ENCODE data around the gene QSOX1. TPM values are rescaled to one million over a fixed set of nuclear protein-coding genes. Genes with fewer than 3 reads are reported as not detected.

QSOX1 gene
- total and polyA plus RNA-seq, 9 of the 15 experiments (the other 6 are each of a cell fraction or from before 2014, with no cell fraction given): 4.0 to 53.1 (median 15.0) TPM

DNA sequence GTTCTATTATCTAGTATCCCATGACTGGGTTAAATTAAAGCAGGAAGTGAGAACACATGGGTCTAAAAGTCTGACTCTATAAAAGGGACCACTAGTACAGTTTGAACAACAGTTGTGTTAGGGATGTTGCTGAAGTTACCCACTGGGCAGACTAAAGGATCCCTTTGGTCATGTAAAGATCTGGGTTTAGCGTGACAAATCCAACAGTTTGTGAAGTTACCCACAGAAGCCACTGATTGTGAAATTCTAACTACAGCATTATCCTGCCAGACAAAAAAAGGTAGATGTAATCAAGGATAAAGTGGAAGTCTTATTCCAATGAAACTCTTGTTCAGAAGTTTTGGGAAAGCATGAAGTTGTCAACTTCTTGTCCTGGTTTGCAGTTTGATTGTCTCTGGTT, 5.7 kb downstream of the QSOX1 start:
- no peak overlapping the region for H3K4me3 ChIP-seq
- H4K20me1 ChIP-seq (replicated peaks; ENCODE audit: control insufficient read depth, insufficient read depth, low read length): peaks cover 14% of the 10 kb centered on the region; the same call in 1 of the 2 replicates
- H3K36me3 ChIP-seq (ENCODE audit: control insufficient read depth, insufficient read depth, low read length): no peaks in the 10 kb centered on the region
- FAIRE-seq (no peak), ATAC-seq (no peak), DNase-seq (ENCODE audit: extremely low read depth in 1 of 4, low spot score in 3 of 4) (no peak)
- POLR2A ChIA-PET: interaction anchor here (4.5 kb wide), 1 partner anchor 9 kb away, joined by 41 read pairs; no protein-coding TSS in a partner anchor
- CTCF ChIA-PET (ENCODE audit: low intra/inter-chr PET ratio): no interaction called here
- peaks cover 8% of the 10 kb centered on the region for H3K79me2 ChIP-seq (ENCODE audit: control insufficient read depth, insufficient read depth, low read length)
- TF ChIP-seq NR2C2 (CRISPR knock-in tag; IDR thresholded peaks at IDR 0.05): no peak
- TF ChIP-seq NR2C2 (tag; IDR thresholded peaks at IDR 0.05): no peak
- TF ChIP-seq GABPA (tag; conservative IDR thresholded peaks at IDR 0.05; ENCODE audit: low read depth): no peak
- TF ChIP-seq CREM (IDR thresholded peaks at IDR 0.05; ENCODE audit: low read depth): no peak
- H3K9me1 ChIP-seq (ENCODE audit: control insufficient read depth, insufficient read depth, low read length): no peaks in the 10 kb centered on the region
- no peaks in the 10 kb centered on the region for H3K9me3 ChIP-seq (replicated peaks; ENCODE audit: control insufficient read depth, insufficient read depth, low read depth, low read length)
- peaks cover 14 to 24% of the 10 kb centered on the region in 2 experiments; a peak in 4 of 5 replicates for H3K4me1 ChIP-seq (replicated peaks in 1 of 2; ENCODE audit: control insufficient read depth in 2 of 2, insufficient read depth in 2 of 2, low read length in 2 of 2)
- intact Hi-C loops (cut with micrococcal nuclease): no loop called here
- H2AFZ ChIP-seq (ENCODE audit: low read depth, low read length): no peak overlapping the region
- no TSS peak for BruUV-seq (replicated peaks)
- no peak overlapping the region for H3K27ac ChIP-seq (ENCODE audit: extremely low read depth, low read depth, low read length)
- H3K9ac ChIP-seq (ENCODE audit: insufficient read depth in 1 of 2, low read depth in 2 of 2, low read length in 2 of 2): no peak overlapping the region
- WGBS (ENCODE audit: insufficient coverage, low coverage, missing lambda C conversion rate): 95% methylated on average over 1 of the region's 1 CpG
- in situ Hi-C loops (cut with MboI): no loop called here
- no peaks in the 10 kb centered on the region for H3K27me3 ChIP-seq (ENCODE audit: control insufficient read depth in 2 of 2, insufficient read depth in 2 of 2, low read length in 2 of 2)
- H3K4me2 ChIP-seq (ENCODE audit: insufficient read depth, low read length): no peak overlapping the region

DNA sequence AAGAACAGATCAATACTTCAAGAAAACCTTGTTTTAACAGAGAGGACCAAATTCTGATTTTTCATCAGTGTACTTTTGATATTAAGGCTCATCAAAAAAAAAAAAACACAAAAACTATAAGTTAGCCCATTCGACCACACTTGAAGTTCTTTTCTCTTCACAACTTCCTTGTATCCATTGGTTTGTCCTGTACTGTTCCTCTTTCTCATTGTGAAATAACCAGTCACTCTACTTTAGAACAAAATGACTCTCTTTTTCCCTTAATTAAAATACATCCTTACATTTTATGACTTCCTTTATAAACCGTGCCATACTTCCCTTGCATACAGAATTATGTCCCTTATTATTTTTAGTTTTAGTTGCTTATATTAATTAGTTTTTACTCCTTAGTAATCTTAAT, 8.4 kb downstream of the QSOX1 start:
- 15% methylated on average over 2 of the region's 2 CpGs for WGBS (ENCODE audit: insufficient coverage, low coverage, missing lambda C conversion rate)
- TF ChIP-seq CHD2 (IDR thresholded peaks at IDR 0.05; ENCODE audit: low read depth, low read length) (no peak), NFATC3 (IDR thresholded peaks at IDR 0.05) (no peak), ZNF347 (CRISPR knock-in tag; IDR thresholded peaks at IDR 0.05; ENCODE audit: low read depth) (no peak)
- TF ChIP-seq, protein P1, sequence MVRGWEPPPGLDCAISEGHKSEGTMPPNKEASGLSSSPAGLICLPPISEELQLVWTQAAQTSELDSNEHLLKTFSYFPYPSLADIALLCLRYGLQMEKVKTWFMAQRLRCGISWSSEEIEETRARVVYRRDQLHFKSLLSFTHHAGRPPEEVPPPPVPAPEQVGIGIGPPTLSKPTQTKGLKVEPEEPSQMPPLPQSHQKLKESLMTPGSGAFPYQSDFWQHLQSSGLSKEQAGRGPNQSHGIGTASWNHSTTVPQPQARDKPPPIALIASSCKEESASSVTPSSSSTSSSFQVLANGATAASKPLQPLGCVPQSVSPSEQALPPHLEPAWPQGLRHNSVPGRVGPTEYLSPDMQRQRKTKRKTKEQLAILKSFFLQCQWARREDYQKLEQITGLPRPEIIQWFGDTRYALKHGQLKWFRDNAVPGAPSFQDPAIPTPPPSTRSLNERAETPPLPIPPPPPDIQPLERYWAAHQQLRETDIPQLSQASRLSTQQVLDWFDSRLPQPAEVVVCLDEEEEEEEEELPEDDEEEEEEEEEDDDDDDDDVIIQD (CRISPR knock-in tag; IDR thresholded peaks at IDR 0.05): no peak
- TF ChIP-seq, protein P2, sequence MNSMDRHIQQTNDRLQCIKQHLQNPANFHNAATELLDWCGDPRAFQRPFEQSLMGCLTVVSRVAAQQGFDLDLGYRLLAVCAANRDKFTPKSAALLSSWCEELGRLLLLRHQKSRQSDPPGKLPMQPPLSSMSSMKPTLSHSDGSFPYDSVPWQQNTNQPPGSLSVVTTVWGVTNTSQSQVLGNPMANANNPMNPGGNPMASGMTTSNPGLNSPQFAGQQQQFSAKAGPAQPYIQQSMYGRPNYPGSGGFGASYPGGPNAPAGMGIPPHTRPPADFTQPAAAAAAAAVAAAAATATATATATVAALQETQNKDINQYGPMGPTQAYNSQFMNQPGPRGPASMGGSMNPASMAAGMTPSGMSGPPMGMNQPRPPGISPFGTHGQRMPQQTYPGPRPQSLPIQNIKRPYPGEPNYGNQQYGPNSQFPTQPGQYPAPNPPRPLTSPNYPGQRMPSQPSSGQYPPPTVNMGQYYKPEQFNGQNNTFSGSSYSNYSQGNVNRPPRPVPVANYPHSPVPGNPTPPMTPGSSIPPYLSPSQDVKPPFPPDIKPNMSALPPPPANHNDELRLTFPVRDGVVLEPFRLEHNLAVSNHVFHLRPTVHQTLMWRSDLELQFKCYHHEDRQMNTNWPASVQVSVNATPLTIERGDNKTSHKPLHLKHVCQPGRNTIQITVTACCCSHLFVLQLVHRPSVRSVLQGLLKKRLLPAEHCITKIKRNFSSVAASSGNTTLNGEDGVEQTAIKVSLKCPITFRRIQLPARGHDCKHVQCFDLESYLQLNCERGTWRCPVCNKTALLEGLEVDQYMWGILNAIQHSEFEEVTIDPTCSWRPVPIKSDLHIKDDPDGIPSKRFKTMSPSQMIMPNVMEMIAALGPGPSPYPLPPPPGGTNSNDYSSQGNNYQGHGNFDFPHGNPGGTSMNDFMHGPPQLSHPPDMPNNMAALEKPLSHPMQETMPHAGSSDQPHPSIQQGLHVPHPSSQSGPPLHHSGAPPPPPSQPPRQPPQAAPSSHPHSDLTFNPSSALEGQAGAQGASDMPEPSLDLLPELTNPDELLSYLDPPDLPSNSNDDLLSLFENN (IDR thresholded peaks at IDR 0.05; ENCODE audit: low read depth in 2 of 2, low read length in 2 of 2): no peak
- ChIA-PET CTCF (ENCODE audit: low intra/inter-chr PET ratio) (no interaction called here), POLR2A (no interaction called here)
- H3K4me2 ChIP-seq (ENCODE audit: insufficient read depth, low read length): no peak overlapping the region
- H3K27me3 ChIP-seq (ENCODE audit: control insufficient read depth in 2 of 2, insufficient read depth in 2 of 2, low read length in 2 of 2): no peaks in the 10 kb centered on the region
- DNase-seq (ENCODE audit: extremely low read depth in 1 of 4, low spot score in 3 of 4): no peak
- intact Hi-C loops (cut with micrococcal nuclease) (no loop called here), in situ Hi-C loops (cut with MboI) (no loop called here)
- H3K9ac ChIP-seq (ENCODE audit: insufficient read depth in 1 of 2, low read depth in 2 of 2, low read length in 2 of 2): no peak overlapping the region
- H3K9me3 ChIP-seq (replicated peaks; ENCODE audit: control insufficient read depth, insufficient read depth, low read depth, low read length): no peaks in the 10 kb centered on the region
- FAIRE-seq: no peak
- H3K9me1 ChIP-seq (ENCODE audit: control insufficient read depth, insufficient read depth, low read length): no peaks in the 10 kb centered on the region
- BruUV-seq (replicated peaks): no TSS peak
- no peak overlapping the region for H2AFZ ChIP-seq (ENCODE audit: low read depth, low read length)
- peaks cover 0 to 4% of the 10 kb centered on the region in 2 experiments; a peak in 2 of 5 replicates for H3K4me1 ChIP-seq (replicated peaks in 1 of 2; ENCODE audit: control insufficient read depth in 2 of 2, insufficient read depth in 2 of 2, low read length in 2 of 2)
- H3K79me2 ChIP-seq (ENCODE audit: control insufficient read depth, insufficient read depth, low read length): no peaks in the 10 kb centered on the region
- H3K4me3 ChIP-seq: no peak overlapping the region
- H3K27ac ChIP-seq (ENCODE audit: extremely low read depth, low read depth, low read length): no peak overlapping the region
- H4K20me1 ChIP-seq (replicated peaks; ENCODE audit: control insufficient read depth, insufficient read depth, low read length): 0 out of 2 replicates have a peak, but pooled peaks cover 5% of the 10 kb centered on the region
- H3K36me3 ChIP-seq (ENCODE audit: control insufficient read depth, insufficient read depth, low read length): peaks cover 11% of the 10 kb centered on the region; the same call in 1 of the 3 replicates
- ATAC-seq: no peak

All from K562 (cell line).